HG02610 (cell line): ENCODE measurements around the gene ZDHHC5.
"Not testable (repeated sequence)": the region's sequence is repeated elsewhere in the genome, so short reads cannot be mapped to it uniquely, and the experiment has no call there.

Experiments used
- ATAC-seq: cut with Tn5 transposase; IDR thresholded peaks from one replicate; pipeline ENCODE4 v1.9.1; 2021; ENCODE audit warnings: mild to moderate bottlenecking, moderate library complexity; ENCODE audit not compliant: unreplicated experiment

Gene ZDHHC5

GRCh38 chr11:57662893-57663292 lies 5.0 kb upstream of the ZDHHC5 start:
- ATAC-seq = no peak

- ATAC-seq = no peak
Measured at GRCh38 chr11:57663975-57664374, 3.9 kb upstream of the ZDHHC5 start.

DNA sequence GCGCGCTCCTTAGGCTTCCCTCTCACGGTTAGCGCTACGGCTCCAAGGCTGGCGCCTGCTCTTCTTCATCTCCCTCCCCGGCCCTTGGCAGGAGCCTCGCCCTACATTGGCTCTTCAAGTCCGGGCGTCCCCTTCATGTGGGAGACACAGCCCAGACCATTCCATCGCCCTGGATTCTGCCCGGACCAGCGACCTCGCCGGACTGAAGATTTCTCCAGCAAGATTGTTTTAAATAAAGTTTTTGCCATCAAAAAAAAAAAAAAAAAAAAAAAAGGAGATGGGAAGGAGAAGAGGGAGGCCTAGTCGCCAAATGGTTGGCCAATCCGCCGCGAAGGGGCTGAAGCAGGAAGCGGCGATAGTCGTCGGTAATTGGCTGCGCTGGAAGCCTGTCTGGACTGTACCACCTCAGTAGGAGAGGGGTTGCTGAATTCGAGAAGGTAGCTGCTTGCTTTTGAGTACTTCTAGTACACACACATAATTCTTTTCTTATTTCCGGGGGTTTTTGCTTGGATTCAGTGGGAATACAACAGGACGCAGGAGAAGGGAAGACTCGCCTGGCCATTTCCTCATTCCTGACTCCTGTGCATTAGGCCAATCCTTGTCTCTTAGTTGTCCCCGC lies 688 bp upstream of the ZDHHC5 start:
- peak; percentile 67 for ATAC-seq

GRCh38 chr11:57668434-57668782 lies 494 bp downstream of the ZDHHC5 start:
- peak; percentile 10 for ATAC-seq

DNA sequence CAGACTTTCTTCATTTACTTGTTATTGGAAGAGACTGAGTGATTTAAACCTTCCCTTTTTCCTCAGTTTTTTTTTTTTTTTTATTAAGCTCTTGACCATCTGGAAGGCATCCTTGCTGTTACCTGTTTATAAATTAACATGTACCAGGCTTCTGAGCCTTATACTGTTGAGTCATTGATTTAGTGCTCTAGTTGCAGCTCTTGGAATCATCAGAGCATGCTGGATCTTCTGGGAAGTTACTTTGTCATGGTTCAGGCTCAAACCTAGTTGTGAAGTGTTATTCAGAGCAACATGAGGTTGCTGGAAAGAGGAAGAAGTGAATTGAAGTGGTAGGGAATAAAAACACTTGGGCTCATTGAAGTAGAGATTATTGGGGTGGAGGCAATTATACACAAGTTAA lies 6.3 kb downstream of the ZDHHC5 start:
- no peak for ATAC-seq

DNA sequence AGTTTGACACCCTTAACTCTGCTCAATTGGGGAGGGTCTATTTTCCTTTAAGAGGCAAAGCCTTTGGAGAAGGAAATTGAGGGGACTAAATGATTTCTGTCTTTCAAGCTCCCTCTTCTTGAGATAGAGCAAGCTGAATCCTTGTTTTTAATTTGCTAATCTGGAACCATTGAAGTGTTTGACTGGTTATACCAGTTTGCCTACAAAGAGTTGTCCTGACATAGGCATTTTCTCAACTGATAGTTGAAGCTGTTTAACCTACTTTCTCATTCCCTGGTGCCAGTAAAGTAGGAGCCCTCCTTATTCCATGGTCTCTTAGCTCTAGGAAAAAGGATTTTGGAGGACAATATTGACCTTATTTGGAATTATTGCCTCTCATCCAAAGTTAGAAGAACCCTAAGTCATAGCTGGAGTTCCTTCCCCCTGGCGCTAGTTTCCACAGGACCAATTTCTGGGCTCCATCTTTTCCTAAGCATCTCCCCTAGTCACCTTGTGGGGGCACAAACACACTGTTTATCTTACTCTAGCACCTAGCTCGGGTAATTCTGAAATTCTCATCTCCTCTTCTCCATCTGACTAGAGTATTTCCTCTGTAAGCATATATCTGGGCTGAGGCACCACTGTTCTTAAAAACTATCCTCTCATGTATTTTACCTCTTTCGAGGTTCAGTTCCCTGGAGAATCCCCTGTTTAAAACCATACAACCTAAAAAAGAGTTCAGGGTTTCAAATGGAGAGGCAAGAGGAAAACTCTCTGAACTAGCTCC lies 7.4 kb downstream of the ZDHHC5 start:
- peak; percentile 50 for ATAC-seq

- no peak for ATAC-seq
Measured at GRCh38 chr11:57679396-57679795, 11.5 kb downstream of the ZDHHC5 start.

- peak; percentile 35 for ATAC-seq
Measured at GRCh38 chr11:57680552-57680874, 12.6 kb downstream of the ZDHHC5 start.

DNA sequence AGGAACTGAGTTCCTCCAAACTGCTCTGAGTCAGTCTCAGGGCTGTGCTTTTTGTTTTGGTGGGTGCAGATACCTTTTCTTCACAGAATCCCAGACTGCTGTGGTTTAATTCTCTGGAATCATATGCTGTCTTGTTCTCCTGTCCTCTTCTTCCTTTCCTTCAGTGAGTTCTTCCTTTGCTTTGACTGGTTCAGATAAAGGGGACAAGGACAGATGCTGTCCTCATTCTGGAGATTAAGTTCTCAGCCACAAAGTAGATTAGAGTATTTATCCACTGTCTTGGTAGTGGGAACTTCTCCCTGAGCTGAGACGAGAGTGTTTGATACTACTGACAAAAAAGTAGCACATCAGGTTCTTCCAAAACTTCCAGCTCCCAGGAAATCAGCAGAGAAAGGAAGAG lies 13.3 kb downstream of the ZDHHC5 start:
- ATAC-seq = no peak

- ATAC-seq = not testable (repeated sequence)
Measured at GRCh38 chr11:57690474-57690873, 22.6 kb downstream of the ZDHHC5 start.

DNA sequence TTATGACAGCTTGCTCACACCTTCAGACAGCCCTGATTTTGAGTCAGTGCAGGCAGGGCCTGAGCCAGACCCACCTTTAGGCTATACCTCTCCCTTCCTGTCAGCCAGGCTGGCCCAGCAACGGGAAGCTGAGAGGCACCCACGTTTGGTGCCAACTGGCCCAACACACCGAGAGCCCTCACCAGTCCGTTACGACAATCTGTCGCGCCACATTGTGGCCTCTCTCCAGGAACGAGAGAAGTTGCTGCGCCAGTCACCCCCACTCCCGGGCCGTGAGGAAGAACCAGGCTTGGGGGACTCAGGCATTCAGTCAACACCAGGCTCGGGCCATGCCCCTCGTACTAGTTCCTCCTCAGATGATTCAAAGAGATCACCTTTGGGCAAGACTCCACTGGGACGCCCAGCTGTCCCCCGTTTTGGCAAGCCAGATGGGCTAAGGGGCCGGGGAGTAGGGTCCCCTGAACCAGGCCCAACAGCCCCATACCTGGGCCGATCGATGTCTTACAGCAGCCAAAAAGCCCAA lies 31.0 kb downstream of the ZDHHC5 start:
- no peak for ATAC-seq

- ATAC-seq = no peak
Measured at GRCh38 chr11:57699813-57700212, 31.9 kb downstream of the ZDHHC5 start.

DNA sequence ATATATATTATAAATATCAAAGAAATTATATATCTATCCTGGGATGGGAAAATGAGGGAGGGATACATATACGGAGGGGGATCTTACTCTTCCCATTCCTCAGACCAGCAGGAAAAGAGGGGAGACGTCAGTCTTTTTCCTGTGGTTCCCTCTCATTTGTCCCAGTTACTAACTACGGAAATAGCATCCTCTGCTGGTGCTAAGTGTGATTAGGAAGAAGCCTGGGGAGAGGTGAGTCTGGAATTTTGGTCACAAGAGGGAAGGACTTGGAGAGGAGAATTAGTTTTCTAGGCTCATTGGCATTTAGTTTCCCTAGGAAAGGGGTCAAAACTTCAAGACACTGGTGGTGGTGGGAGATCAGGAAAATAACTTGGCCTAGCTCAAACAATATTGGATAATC lies 32.5 kb downstream of the ZDHHC5 start:
- ATAC-seq = no peak

GRCh38 chr11:57703341-57703740 lies 35.4 kb downstream of the ZDHHC5 start:
- ATAC-seq = no peak

DNA sequence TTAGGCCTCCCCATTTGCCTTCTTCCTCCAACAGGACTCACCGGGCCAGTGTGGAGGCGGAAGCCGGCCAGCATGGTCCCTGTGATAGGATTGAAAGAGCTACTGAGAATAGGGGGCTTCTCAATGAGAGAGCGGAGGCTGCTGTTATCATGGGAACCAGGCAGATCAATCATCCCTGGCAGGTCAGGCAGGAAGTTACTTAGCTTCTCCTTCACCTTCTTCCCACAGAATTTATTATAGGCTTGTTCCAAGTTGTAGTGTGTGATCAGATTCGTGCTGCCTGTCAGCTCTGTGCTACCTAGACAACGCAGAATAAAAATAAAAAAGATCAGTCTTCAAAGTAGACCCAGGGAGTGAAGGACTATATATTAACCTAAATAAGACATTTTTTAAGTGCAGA lies 37.0 kb downstream of the ZDHHC5 start:
- no peak for ATAC-seq

DNA sequence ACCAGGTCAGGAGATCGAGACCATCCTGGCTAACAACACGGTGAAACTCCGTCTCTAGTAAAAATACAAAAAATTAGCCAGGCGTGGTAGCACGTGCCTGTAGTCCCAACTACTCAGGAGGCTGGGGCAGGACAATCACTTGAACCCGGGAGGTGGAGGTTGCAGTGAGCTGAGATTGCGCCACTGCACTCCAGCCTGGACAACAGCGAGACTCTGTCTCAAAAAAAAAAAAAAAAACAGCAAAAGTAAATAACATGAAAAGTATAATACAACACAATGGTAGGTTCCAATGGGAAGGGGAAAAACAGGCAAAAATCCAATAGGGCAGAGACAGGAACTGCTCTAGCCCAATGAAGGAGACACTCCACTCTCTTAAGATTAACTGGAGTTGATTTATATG lies 37.5 kb downstream of the ZDHHC5 start:
- not testable (repeated sequence) for ATAC-seq

- ATAC-seq = no peak
Measured at GRCh38 chr11:57709802-57710367, 42.0 kb downstream of the ZDHHC5 start.

DNA sequence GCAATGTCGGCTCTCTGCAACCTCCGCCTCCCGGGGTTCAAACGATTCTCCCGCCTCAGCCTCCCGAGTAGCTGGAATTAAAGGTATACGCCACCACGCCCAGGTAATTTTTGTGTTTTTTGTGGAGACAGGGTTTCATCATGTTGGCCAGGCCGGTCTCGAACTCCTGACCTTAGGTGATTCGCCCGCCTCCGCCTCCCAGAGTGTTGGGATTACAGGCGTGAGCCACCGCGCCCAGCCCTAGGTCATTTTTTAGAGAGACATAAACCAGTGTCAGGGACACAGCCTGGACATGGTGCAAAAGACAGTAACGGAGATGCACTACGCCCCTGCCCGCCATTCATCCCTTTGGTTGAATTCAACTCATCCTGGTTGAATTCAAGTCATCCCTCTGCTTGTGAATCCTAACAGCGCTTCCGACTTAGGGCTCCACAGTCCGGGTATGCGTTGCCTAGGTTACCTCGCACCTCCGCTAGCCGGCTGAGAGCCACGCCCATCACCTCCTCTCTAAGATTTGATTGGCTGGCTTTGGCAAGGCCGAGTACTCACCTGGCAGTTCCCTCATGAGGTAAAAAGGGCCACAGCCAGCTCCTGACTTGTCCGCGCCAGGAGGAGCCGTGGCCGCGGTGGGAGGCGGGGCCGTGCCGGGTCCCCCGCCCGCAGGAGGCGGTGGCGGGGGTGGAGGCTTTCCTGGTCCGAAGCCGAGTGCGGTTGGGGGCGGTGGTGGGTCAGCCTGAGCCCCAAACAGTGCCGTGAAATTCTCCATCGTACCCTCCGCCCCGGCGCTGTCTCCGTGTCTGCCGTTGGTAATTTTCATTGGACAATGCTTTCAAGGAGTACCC lies 43.7 kb downstream of the ZDHHC5 start, which contains the start of gene MED19:
Gene MED19, minus strand, starts transcription at position 802 of the 842 bp plus-strand sequence. Its CDS starts 36 bp downstream, at position 766.
- ATAC-seq = peak; percentile 43

DNA sequence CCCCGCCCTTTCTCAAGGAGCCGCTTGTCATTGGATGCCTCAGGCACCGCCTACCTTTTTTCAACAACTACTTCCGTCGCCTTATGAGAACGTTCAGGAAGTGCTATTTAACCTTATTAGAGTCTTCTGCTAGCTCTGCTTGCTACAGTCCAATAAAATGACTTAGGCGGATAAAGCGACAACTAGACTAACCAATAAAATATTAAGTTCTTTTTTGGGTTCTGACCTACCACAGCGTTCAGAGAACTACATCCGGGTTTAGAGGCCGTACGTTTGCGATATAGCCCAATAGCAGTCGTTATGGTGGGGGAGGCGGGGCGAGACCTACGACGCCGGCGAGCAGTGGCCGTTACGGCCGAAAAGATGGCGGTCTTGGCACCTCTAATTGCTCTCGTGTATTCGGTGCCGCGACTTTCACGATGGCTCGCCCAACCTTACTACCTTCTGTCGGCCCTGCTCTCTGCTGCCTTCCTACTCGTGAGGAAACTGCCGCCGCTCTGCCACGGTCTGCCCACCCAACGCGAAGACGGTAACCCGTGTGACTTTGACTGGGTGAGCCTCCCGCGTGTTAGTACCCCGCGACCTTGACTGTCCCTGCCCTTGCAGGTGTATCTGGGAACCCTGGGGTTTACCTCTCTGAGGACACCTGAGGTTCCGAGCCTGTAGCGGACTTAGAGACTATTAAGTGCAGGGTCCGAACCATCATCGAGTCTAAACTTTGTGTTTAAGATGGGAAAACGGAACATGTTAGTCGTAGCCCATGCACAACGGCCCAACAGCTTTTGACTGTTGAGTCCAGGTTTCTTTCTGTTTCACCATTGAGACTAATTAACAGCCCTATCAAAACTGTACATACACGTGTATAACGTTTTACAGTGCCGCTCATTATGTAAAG lies 44.6 kb downstream of the ZDHHC5 start, which contains the start of gene TMX2:
Gene TMX2, plus strand, starts transcription at position 338 of the 895 bp plus-strand sequence. Its CDS starts 26 bp downstream, at position 364.
- peak; percentile 95 for ATAC-seq

- ATAC-seq = no peak
Measured at GRCh38 chr11:57713835-57714234, 45.9 kb downstream of the ZDHHC5 start.
